ENCODE data around the gene RTN4RL2. TPM values are rescaled to one million over a fixed set of nuclear protein-coding genes. Genes with fewer than 3 reads are reported as not detected.

RTN4RL2 gene
- polyA plus RNA-seq, 1 donor from 2014 or later = 0.66 TPM

DNA sequence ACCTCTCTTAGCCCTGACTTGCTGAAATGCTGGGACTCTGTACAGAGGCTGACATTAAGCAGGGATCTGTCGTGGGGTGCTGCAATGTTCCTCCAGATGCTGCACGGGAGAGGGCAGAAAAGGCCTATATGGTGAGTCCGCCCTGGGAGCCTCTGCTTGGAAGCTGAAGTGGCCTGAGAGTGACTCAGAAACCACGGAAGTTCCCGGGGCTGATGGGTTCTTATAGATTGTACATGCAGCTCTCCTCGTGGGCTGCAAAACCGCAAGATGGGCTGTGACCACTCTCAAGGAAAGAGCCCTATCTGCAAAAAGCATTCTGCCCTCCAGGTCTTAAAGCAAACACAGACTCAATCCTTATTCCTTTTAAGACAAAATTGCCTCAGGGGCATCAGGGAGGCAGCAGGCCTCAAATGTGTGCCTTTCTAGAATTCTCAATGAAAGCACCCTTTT is 27.6 kb upstream of the RTN4RL2 start:
- Histone ChIP-seq H3K9me3 (ENCODE audit: low read length) (no peaks in the 10 kb centered on the region), H3F3A (ENCODE audit: insufficient read depth, low read length, poor library complexity, severe bottlenecking) (no peaks in the 10 kb centered on the region), H3K9ac (ENCODE audit: low read length) (no peak overlapping the region), H3K9me2 (ENCODE audit: insufficient read depth, low read length) (no peaks in the 10 kb centered on the region), H4K20me1 (ENCODE audit: insufficient read depth) (no peaks in the 10 kb centered on the region), H3K4me3 (ENCODE audit: low read length) (no peak overlapping the region), H3K4me2 (ENCODE audit: low read length) (no peak overlapping the region), H2AFZ (ENCODE audit: low read depth, low read length) (no peak overlapping the region), H3K79me2 (replicated peaks; ENCODE audit: insufficient read depth, low read length) (no peaks in the 10 kb centered on the region), H3K36me3 (ENCODE audit: insufficient read depth, low read length) (no peaks in the 10 kb centered on the region), H3K27ac (ENCODE audit: low read length) (no peak overlapping the region), H3K27me3 (ENCODE audit: insufficient read depth, low read depth, low read length) (no peaks in the 10 kb centered on the region)
- TF ChIP-seq MXI1 (conservative IDR thresholded peaks at IDR 0.05; ENCODE audit: poor library complexity, severe bottlenecking) = no peak

DNA sequence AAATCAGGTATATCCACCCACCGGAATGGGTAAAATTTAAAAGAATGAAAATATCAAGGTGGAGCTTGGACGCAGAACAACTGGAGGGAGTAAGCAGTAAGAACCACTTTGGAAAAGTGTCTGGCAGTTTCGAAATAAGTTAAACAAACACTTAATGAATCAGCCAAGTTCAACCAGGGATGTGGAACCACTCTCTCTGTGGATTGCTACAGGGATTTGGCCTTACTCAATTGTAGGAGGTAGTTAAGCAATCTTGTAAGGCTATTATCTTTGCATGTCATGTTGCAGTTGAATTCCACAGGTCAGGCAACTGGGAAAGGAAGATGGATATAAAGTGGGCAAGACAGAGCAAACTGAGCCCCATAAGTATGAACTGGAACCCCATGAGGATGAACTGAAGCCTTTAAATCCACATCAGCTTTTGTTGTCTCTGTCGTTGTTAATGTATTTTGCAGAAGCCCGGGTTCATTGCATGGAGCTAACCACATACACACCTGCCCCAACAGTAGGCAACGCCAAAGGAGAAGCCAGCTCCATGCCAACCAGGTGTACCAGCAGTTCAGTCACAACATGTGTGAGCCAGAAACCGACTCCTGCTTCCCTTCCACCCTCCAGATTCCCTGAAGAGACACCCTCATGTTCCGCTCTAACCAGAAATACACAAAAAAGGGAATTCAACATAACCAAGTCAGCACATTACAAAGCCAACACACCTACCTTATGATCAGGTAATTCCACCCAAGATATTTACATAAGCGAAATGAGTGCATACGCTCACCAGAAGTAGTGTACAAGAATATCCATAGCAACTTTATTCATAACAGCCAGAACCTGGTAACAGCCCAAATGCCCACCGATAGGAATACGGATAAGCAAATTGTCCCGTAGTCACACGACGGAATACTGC is 25.4 kb upstream of the RTN4RL2 start:
- Histone ChIP-seq H3F3A (ENCODE audit: insufficient read depth, low read length, poor library complexity, severe bottlenecking) (no peaks in the 10 kb centered on the region), H3K27me3 (ENCODE audit: insufficient read depth, low read depth, low read length) (no peaks in the 10 kb centered on the region), H3K9me3 (ENCODE audit: low read length) (no peaks in the 10 kb centered on the region), H2AFZ (ENCODE audit: low read depth, low read length) (no peak overlapping the region), H3K79me2 (replicated peaks; ENCODE audit: insufficient read depth, low read length) (no peaks in the 10 kb centered on the region), H3K9me2 (ENCODE audit: insufficient read depth, low read length) (no peaks in the 10 kb centered on the region), H3K36me3 (ENCODE audit: insufficient read depth, low read length) (no peaks in the 10 kb centered on the region), H3K4me3 (ENCODE audit: low read length) (no peak overlapping the region), H3K9ac (ENCODE audit: low read length) (no peak overlapping the region), H3K27ac (ENCODE audit: low read length) (no peak overlapping the region), H4K20me1 (ENCODE audit: insufficient read depth) (no peaks in the 10 kb centered on the region), H3K4me2 (ENCODE audit: low read length) (no peak overlapping the region)
- TF ChIP-seq SMC3 (conservative IDR thresholded peaks at IDR 0.05; ENCODE audit: poor library complexity) (no peak), REST (IDR thresholded peaks at IDR 0.05; ENCODE audit: borderline replicate concordance) (no peak), EZH2 (IDR thresholded peaks at IDR 0.05; ENCODE audit: borderline replicate concordance, insufficient read depth, low read length, poor library complexity, severe bottlenecking) (no peak), RAD21 (conservative IDR thresholded peaks at IDR 0.05) (no peak), TAF1 (IDR thresholded peaks at IDR 0.05; ENCODE audit: low read depth) (no peak), EP300 (conservative IDR thresholded peaks at IDR 0.05; ENCODE audit: poor library complexity, severe bottlenecking) (no peak), POLR2AphosphoS5 (IDR thresholded peaks at IDR 0.05) (no peak), MXI1 (conservative IDR thresholded peaks at IDR 0.05; ENCODE audit: poor library complexity, severe bottlenecking) (no peak), CTCF (IDR thresholded peaks at IDR 0.05; ENCODE audit: poor library complexity, severe bottlenecking) (no peak)
